ENCODE results near the gene ESPNL.
"Not testable (repeated sequence)": the region's sequence is repeated elsewhere in the genome, so short reads cannot be mapped to it uniquely, and the experiment has no call there.

ESPNL gene

GRCh38 chr2:238168196-238169047, 68.3 kb downstream of the ESPNL start:
- H3K4me3 ChIP-seq (ENCODE audit: low read depth, low read length) = no peak overlapping the region

- H3K4me3 ChIP-seq (ENCODE audit: low read depth, low read length) = no peak overlapping the region
Observed at GRCh38 chr2:238169048-238169707, 69.0 kb downstream of the ESPNL start.

DNA sequence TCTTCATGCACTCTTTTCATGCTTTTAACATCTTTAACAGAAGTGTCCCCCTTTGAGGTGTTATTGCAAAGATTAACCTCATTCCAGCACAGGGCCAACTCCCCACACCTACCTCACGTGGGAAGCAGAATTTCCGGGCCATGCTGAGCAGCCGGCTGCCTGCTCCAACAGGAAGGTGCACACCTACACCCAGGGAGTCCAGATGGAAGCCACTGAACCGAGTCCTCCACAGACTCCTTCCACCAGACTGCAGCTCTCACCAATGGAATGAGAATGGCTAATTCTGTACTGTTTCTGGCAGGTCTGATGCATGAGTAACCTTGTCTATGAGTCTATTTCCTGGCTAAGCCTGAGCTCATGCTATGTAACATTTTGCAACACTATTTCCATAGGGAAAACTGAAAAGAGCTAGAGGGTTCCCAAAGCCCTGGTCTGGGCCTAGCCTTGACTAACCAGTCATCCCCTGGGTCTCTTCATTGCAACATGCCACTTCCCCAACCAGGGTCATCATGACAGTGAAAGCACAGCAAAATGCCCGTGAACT, 69.6 kb downstream of the ESPNL start:
- no peak overlapping the region for H3K4me3 ChIP-seq (ENCODE audit: low read depth, low read length)

DNA sequence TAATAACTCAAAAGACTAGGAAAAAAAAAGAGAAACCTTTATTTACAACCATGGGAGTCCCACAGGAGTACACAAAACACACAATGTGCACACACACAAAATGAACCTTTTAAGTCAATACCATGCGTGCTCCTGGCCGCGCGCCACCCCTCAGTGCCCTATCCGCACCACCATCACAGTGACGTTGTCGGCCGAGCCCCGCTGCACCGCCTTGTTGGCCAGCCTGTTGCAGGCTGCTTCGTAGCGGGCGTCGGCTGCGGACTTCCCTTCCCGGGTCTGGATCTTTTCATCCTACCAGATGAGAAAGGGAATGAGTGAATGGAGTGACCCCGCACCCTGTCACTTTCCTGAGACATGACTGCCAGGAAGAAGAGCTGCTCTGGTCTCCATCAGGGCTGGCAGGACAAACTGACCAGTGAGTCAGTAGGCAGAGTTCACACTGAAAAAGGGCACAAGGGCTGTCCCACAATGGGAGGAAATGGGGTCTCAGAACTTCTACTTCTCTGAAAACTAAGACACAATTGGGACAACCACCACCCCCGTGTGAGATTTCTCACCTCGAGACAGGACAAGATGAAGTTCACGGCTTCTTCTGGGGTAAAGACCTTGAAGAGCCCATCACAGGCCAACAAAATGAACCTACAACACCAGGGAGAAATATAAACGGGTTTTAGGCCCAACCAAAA, 70.4 kb downstream of the ESPNL start:
- no peak overlapping the region for H3K4me3 ChIP-seq (ENCODE audit: low read depth, low read length)

DNA sequence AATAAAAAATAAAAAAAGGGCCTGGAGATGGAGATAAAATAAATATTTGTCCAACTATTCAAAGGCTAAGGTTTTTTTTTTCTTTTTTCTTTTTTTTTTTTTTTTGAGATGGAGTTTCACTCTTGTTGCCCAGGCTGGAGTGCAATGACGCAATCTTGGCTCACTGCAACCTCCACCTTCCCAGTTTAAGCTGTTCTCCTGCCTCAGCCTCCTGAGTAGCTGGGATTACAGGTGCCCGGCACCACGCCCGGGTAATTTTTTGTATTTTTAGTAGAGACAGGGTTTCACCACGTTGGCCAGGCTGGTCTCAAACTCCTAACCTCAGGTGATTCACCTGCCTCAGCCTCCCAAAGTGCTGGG, 70.9 kb downstream of the ESPNL start:
- not testable (repeated sequence) for H3K4me3 ChIP-seq (ENCODE audit: low read depth, low read length)

GRCh38 chr2:238171575-238172187, 71.5 kb downstream of the ESPNL start:
- no peak overlapping the region for H3K4me3 ChIP-seq (ENCODE audit: low read depth, low read length)

- no peak overlapping the region for H3K4me3 ChIP-seq (ENCODE audit: low read depth, low read length)
Observed at GRCh38 chr2:238172439-238172838, 72.3 kb downstream of the ESPNL start.

DNA sequence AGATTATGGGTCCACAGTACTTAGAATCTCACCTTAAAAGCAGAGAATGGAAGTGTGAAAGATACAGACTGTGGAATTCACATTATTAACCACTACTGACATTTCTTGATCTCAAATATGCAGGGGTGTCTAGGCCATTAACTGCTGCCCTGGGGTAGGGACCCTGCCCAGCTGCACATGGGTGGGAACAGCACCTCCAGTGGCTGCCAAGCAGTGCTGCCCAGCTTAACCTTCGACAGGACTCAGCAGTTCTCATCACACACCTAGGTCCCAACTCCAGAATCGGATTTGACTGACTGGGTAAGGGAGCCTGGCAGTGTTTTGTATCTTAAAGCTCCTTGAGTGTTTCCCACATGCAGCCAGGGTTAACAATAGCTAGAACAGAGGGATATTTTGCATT, 73.6 kb downstream of the ESPNL start:
- no peak overlapping the region for H3K4me3 ChIP-seq (ENCODE audit: low read depth, low read length)

DNA sequence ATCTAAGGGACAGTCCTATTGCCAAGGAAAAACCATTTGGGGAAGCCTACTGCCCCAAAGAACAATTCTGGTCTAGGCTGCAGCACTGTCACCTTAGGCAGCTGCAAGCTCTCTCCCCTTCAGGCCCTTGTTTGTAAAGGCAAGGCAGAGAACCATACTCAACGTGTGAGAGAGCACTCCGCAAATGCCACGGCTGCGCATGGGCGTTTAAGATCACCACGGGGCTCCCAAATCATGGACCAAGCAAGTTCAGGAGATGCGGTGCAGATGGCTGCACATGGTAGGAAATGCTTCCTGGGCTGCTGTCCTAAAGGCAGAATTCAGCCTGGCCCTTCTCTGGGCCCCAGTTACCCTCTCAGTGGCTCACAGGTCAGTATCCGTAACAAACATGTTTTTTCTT, 74.2 kb downstream of the ESPNL start:
- H3K4me3 ChIP-seq (ENCODE audit: low read depth, low read length) = no peak overlapping the region

- no peak overlapping the region for H3K4me3 ChIP-seq (ENCODE audit: low read depth, low read length)
Observed at GRCh38 chr2:238174701-238175100, 74.6 kb downstream of the ESPNL start.

DNA sequence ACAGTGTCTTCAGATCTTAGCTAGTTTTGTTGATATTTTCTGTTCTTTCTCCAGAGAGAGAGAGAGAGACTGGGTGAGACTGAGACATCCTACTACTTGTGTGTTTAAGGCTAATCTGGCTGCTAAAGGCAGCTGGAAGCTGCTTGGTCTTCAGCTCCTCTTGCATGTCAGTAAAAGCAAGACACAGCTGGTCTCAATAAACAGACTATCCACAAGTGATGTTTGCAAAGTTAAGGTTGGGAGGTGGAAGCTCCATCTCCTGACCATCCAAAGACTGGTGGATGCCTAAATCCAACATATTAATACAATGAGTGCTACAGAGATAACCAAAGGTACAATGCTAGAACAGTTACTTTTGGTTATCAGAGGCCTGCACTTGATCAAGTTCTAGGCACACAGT, 76.5 kb downstream of the ESPNL start:
- no peak overlapping the region for H3K4me3 ChIP-seq (ENCODE audit: low read depth, low read length)

DNA sequence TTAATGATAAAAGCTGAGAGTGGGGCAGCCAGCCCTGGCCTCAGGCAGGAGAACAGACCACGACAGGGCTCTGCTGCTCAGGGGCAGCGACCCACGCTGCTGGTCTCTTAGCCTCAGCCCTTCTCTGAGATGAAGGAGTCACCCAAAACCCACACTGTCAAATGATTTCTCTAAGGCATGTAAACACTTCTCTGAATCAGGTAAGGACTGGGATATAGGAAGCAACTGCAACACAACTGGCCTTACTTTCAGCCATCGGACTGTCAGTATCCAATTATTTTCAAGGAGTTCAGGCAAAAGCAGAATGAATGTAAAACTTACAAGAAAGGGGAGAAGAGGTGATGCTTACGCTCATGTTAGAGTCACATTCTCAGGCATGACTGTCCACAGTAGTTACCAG, 80.4 kb downstream of the ESPNL start:
- no peak overlapping the region for H3K4me3 ChIP-seq (ENCODE audit: low read depth, low read length)

DNA sequence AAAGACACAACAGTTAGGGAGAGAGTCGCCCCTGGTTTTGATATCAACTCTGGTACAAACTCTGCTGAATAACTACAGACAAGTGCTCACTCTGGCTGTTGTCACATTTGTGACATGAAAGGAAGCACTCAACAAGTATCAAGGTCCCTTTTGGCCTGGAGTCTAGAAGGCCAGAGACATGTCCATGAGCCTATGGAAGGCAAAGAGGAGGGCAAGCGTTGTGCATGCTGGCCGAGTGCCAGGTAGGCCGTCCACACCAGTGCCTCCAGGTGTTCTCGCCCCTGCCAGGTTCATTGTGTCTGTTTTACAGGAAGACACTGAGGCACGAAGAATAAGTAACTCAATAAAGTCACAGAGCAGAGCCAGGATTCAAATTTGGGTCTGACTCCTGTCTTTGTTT, 82.2 kb downstream of the ESPNL start:
- no peak overlapping the region for H3K4me3 ChIP-seq (ENCODE audit: low read depth, low read length)
